CD4-positive, CD25-positive, alpha-beta regulatory T cell (primary cell): ENCODE data around the gene AFAP1L2. TPM values are rescaled to one million over a fixed set of nuclear protein-coding genes. Genes with fewer than 3 reads are reported as not detected.

Source experiments
- ATAC-seq, 2 donors: fragments of 150-1000 bp; cut with Tn5 transposase; one replicate each; pipeline ENCODE4 v1.10.0; 2021; ENCODE audit warnings: low read depth in 2 of 2, moderate number of reproducible peaks in 2 of 2, moderate library complexity in 1 of 2
- DNase-seq, 3 donors: peaks; one replicate each; pipeline versions ENCODE4 v3.0.0 to v3.0.0-alpha.2; 2012 to 2022; ENCODE audit warnings: mixed read lengths in 1 of 3
- H3K27ac ChIP-seq: one replicate; pipeline ENCODE4 v1.7.0; 2013; ENCODE audit warnings: mild to moderate bottlenecking, low read length; ENCODE audit not compliant: insufficient read depth, poor library complexity, severe bottlenecking
- H3K27me3 ChIP-seq: one replicate; pipeline ENCODE4 v1.7.0; 2013; ENCODE audit warnings: low read length; ENCODE audit not compliant: control insufficient read depth, insufficient read depth
- H3K36me3 ChIP-seq: one replicate; pipeline ENCODE4 v1.7.0; 2013; ENCODE audit warnings: mild to moderate bottlenecking, low read length, moderate library complexity; ENCODE audit not compliant: control insufficient read depth, insufficient read depth
- H3K4me1 ChIP-seq: 2 replicates; pipeline ENCODE4 v1.7.0; 2013; ENCODE audit warnings: mild to moderate bottlenecking, low read length; ENCODE audit not compliant: insufficient read depth, control insufficient read depth, poor library complexity, severe bottlenecking
- H3K4me3 ChIP-seq: one replicate; pipeline ENCODE4 v1.7.0; 2013; ENCODE audit warnings: low read depth, mild to moderate bottlenecking, low read length, moderate library complexity
- H3K9me3 ChIP-seq, 2 experiments: 1 replicate in 1 of 2; 2 replicates in 1 of 2; pipeline ENCODE4 v1.7.0; 2013; ENCODE audit warnings: low read length in 2 of 2, mild to moderate bottlenecking in 1 of 2, moderate library complexity in 1 of 2; ENCODE audit not compliant: control insufficient read depth in 2 of 2
- H3K27ac Mint-ChIP-seq, 3 donors: one replicate each; pipeline ENCODE4 v1.8.0; 2020 to 2022; ENCODE audit warnings: mild to moderate bottlenecking in 3 of 3, mixed read lengths in 3 of 3, moderate library complexity in 2 of 3
- H3K27me3 Mint-ChIP-seq: one replicate; pipeline ENCODE4 v1.8.0; 2022; ENCODE audit warnings: mild to moderate bottlenecking, mixed read lengths
- H3K36me3 Mint-ChIP-seq: one replicate; pipeline ENCODE4 v1.8.0; 2020; ENCODE audit warnings: mixed read lengths
- H3K4me1 Mint-ChIP-seq, 4 donors: one replicate each; pipeline ENCODE4 v1.8.0; 2020 to 2022; ENCODE audit warnings: mixed read lengths in 4 of 4, mild to moderate bottlenecking in 1 of 4
- H3K4me3 Mint-ChIP-seq, 4 donors: one replicate each; pipeline ENCODE4 v1.8.0; 2020 to 2022; ENCODE audit warnings: mild to moderate bottlenecking in 4 of 4, mixed read lengths in 4 of 4, moderate library complexity in 3 of 4
- H3K9me3 Mint-ChIP-seq, 7 donors: one replicate each; pipeline ENCODE4 v1.8.0; 2020 to 2022; ENCODE audit warnings: mixed read lengths in 7 of 7, mild to moderate bottlenecking in 3 of 7, moderate library complexity in 2 of 7
- polyA plus RNA-seq, 4 donors: library from polyadenylated mRNA; unstranded; fragments of 300-500 nt; fragmentation: Illumina TruSeq; gene quantifications; one replicate each; pipeline ENCODE4 v1.2.3, GENCODE V29; 2021
- total RNA-seq: library from RNA; stranded (reverse); gene quantifications from one replicate; pipeline ENCODE4 v1.2.3, GENCODE V29; 2022

Gene AFAP1L2
- total and polyA plus RNA-seq, 5 donors from 2014 or later: 1.1 to 4.6 (median 3.0) TPM

DNA sequence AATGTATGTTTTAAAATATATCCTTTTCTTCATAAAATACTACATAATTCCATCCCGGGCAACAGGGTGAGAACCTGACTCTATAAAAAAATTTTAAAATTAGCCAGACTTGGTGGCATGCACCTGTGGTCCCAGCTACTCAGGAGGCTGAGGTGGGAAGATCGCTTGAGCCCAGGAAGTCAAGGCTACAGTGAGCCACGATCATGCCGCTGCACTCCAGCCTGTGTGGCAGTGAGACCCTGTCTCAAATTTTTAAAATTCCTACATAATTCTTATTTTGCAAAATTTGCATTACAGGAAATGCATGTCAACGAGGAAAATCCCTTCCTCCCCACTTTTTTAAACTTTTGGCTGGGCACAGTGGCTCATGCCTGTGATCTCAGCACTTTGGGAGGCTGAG lies 31.3 kb downstream of the AFAP1L2 start:
- Mint-ChIP-seq H3K4me3 (no peak overlapping the region), H3K4me1 (peaks cover 0 to 7% (median 2%) of the 10 kb centered on the region in 4 donors), H3K27me3 (peaks cover 5% of the 10 kb centered on the region), H3K27ac (no peak overlapping the region), H3K9me3 (no peaks in the 10 kb centered on the region), H3K36me3 (no peaks in the 10 kb centered on the region)
- no peak for ATAC-seq
- no peaks in the 10 kb centered on the region for H3K9me3 ChIP-seq
- H3K4me3 ChIP-seq: no peak overlapping the region
- no peak for DNase-seq
- no peaks in the 10 kb centered on the region for H3K4me1 ChIP-seq
- no peaks in the 10 kb centered on the region for H3K36me3 ChIP-seq
- no peaks in the 10 kb centered on the region for H3K27me3 ChIP-seq
- no peak overlapping the region for H3K27ac ChIP-seq

DNA sequence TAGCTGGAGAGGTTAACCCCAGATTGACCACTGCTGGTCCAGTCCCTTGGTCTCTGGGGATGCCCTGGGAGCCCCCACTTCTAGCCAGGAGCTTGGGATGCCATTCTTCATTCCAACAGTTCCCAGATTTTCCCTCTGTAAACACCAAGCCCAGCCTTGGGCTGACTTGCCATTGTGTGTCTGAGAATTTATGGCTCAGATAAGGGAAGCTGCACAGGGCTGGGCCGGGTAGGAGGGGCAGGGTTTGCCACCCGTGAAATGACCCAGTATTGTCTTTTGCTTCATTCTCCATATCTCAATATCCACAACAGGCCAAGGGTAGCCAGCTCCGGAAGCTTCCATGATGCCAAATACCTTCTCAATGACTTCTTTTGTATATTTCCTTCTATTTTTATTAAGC lies 32.1 kb downstream of the AFAP1L2 start:
- H3K27ac ChIP-seq: no peak overlapping the region
- no peaks in the 10 kb centered on the region for H3K27me3 ChIP-seq
- no peaks in the 10 kb centered on the region for H3K4me1 ChIP-seq
- H3K4me3 Mint-ChIP-seq: no peak overlapping the region
- H3K9me3 ChIP-seq: no peaks in the 10 kb centered on the region
- no peak overlapping the region for H3K27ac Mint-ChIP-seq
- H3K4me1 Mint-ChIP-seq: peaks cover 0 to 7% (median 2%) of the 10 kb centered on the region in 4 donors
- H3K27me3 Mint-ChIP-seq: peaks cover 5% of the 10 kb centered on the region
- DNase-seq: no peak
- no peaks in the 10 kb centered on the region for H3K36me3 ChIP-seq
- no peak overlapping the region for H3K4me3 ChIP-seq
- no peaks in the 10 kb centered on the region for H3K36me3 Mint-ChIP-seq
- ATAC-seq: no peak
- no peaks in the 10 kb centered on the region for H3K9me3 Mint-ChIP-seq

DNA sequence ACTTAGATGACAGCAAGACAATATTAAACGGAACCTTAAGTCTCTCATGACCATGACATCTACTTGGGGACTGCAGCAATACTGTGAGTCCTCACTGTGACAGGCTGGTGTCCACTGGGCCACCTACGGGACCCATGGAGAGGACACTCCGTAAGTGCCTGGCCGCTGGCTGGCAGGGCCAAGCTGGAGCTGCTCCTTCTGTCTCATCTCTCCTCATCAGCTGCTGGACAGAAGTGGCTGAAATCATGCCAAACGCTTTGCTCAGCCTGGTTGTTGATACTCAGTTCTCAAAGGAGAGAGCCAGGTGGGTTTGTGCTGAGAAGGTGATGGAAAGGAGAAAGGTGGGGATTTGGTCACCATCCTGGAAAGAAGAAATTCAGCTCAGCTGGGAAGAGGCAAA lies 33.3 kb downstream of the AFAP1L2 start:
- Mint-ChIP-seq H3K9me3 (no peaks in the 10 kb centered on the region), H3K4me1 (peaks cover 0 to 7% (median 2%) of the 10 kb centered on the region in 4 donors), H3K27ac (no peak overlapping the region), H3K27me3 (peaks cover 5% of the 10 kb centered on the region), H3K4me3 (no peak overlapping the region), H3K36me3 (no peaks in the 10 kb centered on the region)
- Histone ChIP-seq H3K9me3 (no peaks in the 10 kb centered on the region), H3K4me1 (no peaks in the 10 kb centered on the region), H3K36me3 (no peaks in the 10 kb centered on the region), H3K4me3 (no peak overlapping the region), H3K27ac (no peak overlapping the region), H3K27me3 (no peaks in the 10 kb centered on the region)
- DNase-seq: no peak
- ATAC-seq: no peak

DNA sequence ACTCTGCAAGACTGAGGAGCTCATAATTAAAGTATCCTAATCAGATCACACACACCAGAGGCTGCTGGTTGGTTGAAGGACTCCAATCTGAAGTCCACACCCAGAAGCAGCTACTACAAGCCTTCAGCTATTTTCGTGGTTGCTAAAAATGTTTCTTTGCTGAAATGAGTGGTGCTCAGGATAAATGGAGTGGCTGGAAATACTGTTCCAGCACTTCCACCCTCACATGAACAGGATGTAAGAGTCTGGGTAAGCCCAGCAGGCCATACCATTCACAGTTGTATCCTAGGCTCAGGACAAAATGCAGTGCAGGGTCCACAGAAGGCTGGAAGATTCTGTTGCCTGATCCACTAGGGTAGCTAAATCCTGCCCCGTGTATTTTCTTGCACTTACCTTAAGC lies 34.1 kb downstream of the AFAP1L2 start:
- peaks cover 5% of the 10 kb centered on the region for H3K27me3 Mint-ChIP-seq
- H3K9me3 Mint-ChIP-seq: no peaks in the 10 kb centered on the region
- Histone ChIP-seq H3K27me3 (no peaks in the 10 kb centered on the region), H3K27ac (no peak overlapping the region), H3K9me3 (no peaks in the 10 kb centered on the region), H3K36me3 (no peaks in the 10 kb centered on the region), H3K4me3 (no peak overlapping the region), H3K4me1 (no peaks in the 10 kb centered on the region)
- H3K36me3 Mint-ChIP-seq: no peaks in the 10 kb centered on the region
- DNase-seq (no peak), ATAC-seq (no peak)
- peaks cover 0 to 7% (median 2%) of the 10 kb centered on the region in 4 donors for H3K4me1 Mint-ChIP-seq
- no peak overlapping the region for H3K27ac Mint-ChIP-seq
- peak overlapping the region in 1 of 4 donors; percentile 1 for H3K4me3 Mint-ChIP-seq

DNA sequence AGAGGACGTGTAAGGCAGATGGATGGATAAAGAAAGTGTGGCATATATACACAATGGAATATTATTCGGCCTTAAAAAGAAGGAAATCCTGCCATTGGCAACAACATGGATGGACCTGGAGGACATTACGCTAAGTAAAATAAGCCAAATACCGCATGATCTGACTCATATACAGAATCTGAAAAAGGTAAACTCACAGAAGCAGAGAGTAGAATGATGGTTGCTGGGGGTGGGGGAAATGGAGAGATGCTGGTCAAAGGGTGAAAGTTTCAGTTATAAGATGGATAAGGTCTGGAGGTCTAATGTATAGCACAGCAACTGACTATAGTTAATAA lies 36.3 kb downstream of the AFAP1L2 start:
- no peaks in the 10 kb centered on the region for H3K9me3 Mint-ChIP-seq
- Histone ChIP-seq H3K27ac (no peak overlapping the region), H3K9me3 (no peaks in the 10 kb centered on the region), H3K4me3 (no peak overlapping the region), H3K4me1 (no peaks in the 10 kb centered on the region), H3K36me3 (no peaks in the 10 kb centered on the region), H3K27me3 (no peaks in the 10 kb centered on the region)
- DNase-seq: no peak
- H3K36me3 Mint-ChIP-seq: no peaks in the 10 kb centered on the region
- H3K27ac Mint-ChIP-seq: no peak overlapping the region
- no peak overlapping the region for H3K4me3 Mint-ChIP-seq
- peaks cover 5% of the 10 kb centered on the region for H3K27me3 Mint-ChIP-seq
- no peak for ATAC-seq
- peaks cover 0 to 7% (median 2%) of the 10 kb centered on the region in 4 donors for H3K4me1 Mint-ChIP-seq

DNA sequence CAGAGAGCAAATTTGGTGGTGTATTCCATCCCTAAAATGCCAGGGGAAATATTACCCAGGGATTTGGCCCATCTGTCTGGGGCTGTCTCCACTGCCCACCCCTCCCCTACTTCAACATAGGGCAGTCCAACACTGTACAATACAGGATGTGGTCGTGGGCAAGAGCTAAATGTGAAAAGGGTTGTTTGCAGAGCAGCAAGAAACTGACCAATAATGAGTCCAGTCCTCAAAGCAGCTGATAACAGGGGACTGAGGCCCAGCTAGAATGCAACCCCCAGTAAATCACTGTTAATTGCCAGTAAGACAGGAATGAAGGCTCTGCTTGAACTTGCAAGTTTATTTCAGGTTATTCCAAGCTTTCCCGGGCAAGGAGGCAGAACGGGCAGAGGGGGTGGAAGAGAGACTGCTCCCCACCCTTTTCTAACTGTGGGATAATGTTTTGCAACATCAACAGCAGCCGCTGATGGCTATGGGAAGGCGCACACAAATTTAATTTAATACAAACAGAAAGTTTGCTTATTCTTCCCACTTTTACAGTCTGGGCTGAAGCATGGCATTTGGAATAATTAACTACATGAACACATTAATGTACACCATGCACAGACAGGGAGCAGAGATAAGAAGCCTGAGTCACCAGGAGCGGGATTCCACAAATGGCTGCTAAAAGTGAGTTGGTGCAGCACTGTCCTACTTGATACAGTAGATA lies 36.8 kb downstream of the AFAP1L2 start:
- no peak overlapping the region for H3K27ac ChIP-seq
- H3K9me3 ChIP-seq: no peaks in the 10 kb centered on the region
- H3K27ac Mint-ChIP-seq: no peak overlapping the region
- H3K4me3 Mint-ChIP-seq: no peak overlapping the region
- H3K36me3 ChIP-seq: no peaks in the 10 kb centered on the region
- no peaks in the 10 kb centered on the region for H3K9me3 Mint-ChIP-seq
- DNase-seq: no peak
- ATAC-seq: no peak
- H3K4me1 ChIP-seq: no peaks in the 10 kb centered on the region
- H3K36me3 Mint-ChIP-seq: no peaks in the 10 kb centered on the region
- peaks cover 0 to 7% (median 2%) of the 10 kb centered on the region in 4 donors for H3K4me1 Mint-ChIP-seq
- no peak overlapping the region for H3K4me3 ChIP-seq
- peaks cover 5% of the 10 kb centered on the region for H3K27me3 Mint-ChIP-seq
- H3K27me3 ChIP-seq: no peaks in the 10 kb centered on the region

DNA sequence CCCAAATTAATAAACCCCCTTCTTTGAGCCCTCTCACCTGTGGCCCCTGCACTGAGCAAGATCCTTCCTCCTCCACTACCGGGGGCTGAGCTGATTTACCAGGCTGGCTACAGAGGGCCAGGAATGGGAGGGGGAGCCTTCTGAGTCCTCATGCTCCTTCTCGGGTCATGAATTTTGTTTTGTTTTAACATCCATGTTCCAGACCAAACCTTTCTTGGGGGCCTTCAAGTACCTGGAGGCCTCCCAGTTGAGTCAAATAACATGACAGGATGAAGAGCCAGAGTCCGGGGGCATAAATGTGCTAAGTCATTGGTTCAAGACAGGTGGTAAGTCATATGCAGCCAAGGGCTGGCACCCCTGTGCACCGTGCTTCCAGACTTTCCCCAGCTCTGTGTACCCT lies 39.6 kb downstream of the AFAP1L2 start:
- H3K36me3 Mint-ChIP-seq: no peaks in the 10 kb centered on the region
- H3K4me3 Mint-ChIP-seq: no peak overlapping the region
- no peaks in the 10 kb centered on the region for H3K36me3 ChIP-seq
- no peak overlapping the region for H3K27ac Mint-ChIP-seq
- no peaks in the 10 kb centered on the region for H3K4me1 ChIP-seq
- no peaks in the 10 kb centered on the region for H3K9me3 ChIP-seq
- H3K27me3 ChIP-seq: no peaks in the 10 kb centered on the region
- H3K4me1 Mint-ChIP-seq: peaks cover 0 to 3% (median under 1%) of the 10 kb centered on the region in 4 donors
- DNase-seq (no peak), ATAC-seq (no peak)
- H3K9me3 Mint-ChIP-seq: no peaks in the 10 kb centered on the region
- H3K27me3 Mint-ChIP-seq: peaks cover 11% of the 10 kb centered on the region
- no peak overlapping the region for H3K27ac ChIP-seq
- H3K4me3 ChIP-seq: no peak overlapping the region

DNA sequence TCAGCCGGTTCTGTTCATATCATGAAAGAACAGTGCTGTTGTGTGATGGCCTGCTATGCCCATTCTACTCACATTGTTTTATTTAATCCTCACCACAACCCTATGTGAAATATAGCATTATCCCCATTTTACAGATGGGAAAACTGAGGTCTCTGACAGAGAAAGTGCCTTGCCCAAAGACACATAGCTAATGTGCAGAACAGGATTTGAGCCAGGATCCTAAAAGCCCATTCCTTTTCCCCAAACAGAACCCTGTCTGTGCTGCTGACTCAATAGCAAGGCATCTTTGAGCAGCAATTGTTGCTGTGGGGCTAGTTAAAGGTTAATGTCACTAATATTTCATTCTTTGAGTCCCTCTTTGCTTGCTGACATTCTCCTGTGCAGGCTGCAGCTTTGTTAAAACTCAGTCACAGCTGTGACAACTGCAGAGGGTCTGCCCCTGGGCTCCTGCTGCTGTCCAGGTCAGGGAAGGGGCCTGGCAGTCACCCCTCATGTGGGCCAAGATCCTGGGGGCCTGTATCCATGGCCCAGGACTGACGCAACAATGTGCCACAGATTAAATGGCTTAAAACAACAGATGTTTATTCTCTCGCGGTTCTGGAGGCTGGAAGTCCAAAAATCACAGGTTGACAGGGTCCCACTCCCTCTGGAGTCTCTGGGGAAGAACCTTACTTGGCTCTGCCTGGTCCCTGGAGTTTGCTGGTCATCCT lies 40.4 kb downstream of the AFAP1L2 start:
- Mint-ChIP-seq H3K36me3 (no peaks in the 10 kb centered on the region), H3K27me3 (peaks cover 11% of the 10 kb centered on the region), H3K4me3 (no peak overlapping the region), H3K27ac (peak overlapping the region in 1 of 3 donors; percentile 74), H3K4me1 (no peaks in the 10 kb centered on the region), H3K9me3 (no peaks in the 10 kb centered on the region)
- H3K27ac ChIP-seq: no peak overlapping the region
- H3K4me3 ChIP-seq: no peak overlapping the region
- no peaks in the 10 kb centered on the region for H3K36me3 ChIP-seq
- H3K27me3 ChIP-seq: no peaks in the 10 kb centered on the region
- ATAC-seq (no peak), DNase-seq (no peak)
- no peaks in the 10 kb centered on the region for H3K9me3 ChIP-seq
- no peaks in the 10 kb centered on the region for H3K4me1 ChIP-seq
